GM12878 (cell line): ENCODE results near the gene ZDHHC14. TPM values are rescaled to one million over a fixed set of nuclear protein-coding genes. Genes with fewer than 3 reads are reported as not detected.

Experiments used
- ATAC-seq: fragments of 200-7000 bp; cut with Tn5 transposase; 3 replicates; pipeline ENCODE4 v1.9.1; 2020; ENCODE audit warnings: mild to moderate bottlenecking, moderate library complexity
- BruUV-seq: library from RNA; stranded (reverse); fragments of 400-500 nt; replicated peaks from 2 replicates; lab custom pipeline; 2021; lab: Mats Ljungman, UMichigan
- CTCF ChIA-PET: fragments of 300-600 bp; sonication (Branson Sonifier 250); formaldehyde crosslinking; extraction: SDS; loops from one replicate; lab custom pipeline; 2021; ENCODE audit warnings: inconsistent platforms; lab: Yijun Ruan, JAX
- POLR2A ChIA-PET: fragments of 350-600 bp; formaldehyde crosslinking; extraction: SDS; loops from one replicate; lab custom pipeline; 2021; ENCODE audit warnings: inconsistent platforms; lab: Charles Lee
- RAD21 ChIA-PET: fragments of 300-600 bp; sonication (Branson Sonifier 250); formaldehyde crosslinking; loops from one replicate; lab custom pipeline; 2023; ENCODE audit warnings: antibody characterized with exemption; ENCODE audit not compliant: unreplicated experiment; lab: Charles Lee
- SMC1A ChIA-PET: fragments of 300-600 bp; sonication (Branson Sonifier 250); formaldehyde crosslinking; loops from one replicate; lab custom pipeline; 2023; ENCODE audit not compliant: unreplicated experiment, uncharacterized antibody; lab: Charles Lee
- DNase-seq: peaks from one replicate; pipeline ENCODE4 v3.0.0-alpha.2; 2011; ENCODE audit warnings: low read depth, low spot score
- FAIRE-seq: peaks from 3 replicates; lab custom pipeline; 2011; peaks lifted over from hg19 to GRCh38; lab: Jason Lieb, UNC
- H2AFZ ChIP-seq: 2 replicates; pipeline ENCODE4 v1.6.0; 2011; ENCODE audit warnings: low read depth, low read length, control low read depth; ENCODE audit not compliant: control insufficient read depth
- H3K27ac ChIP-seq: 2 replicates; pipeline ENCODE4 v1.5.1; 2011; ENCODE audit warnings: control low read depth; ENCODE audit not compliant: control insufficient read depth, insufficient read depth
- H3K27me3 ChIP-seq, 2 experiments: replicated peaks in 1 of 2; 2 replicates each; pipeline versions ENCODE4 v1.6.0 to v1.6.1; 2011; ENCODE audit warnings: low read length in 1 of 2; ENCODE audit not compliant: control insufficient read depth in 2 of 2, insufficient read depth in 2 of 2
- H3K36me3 ChIP-seq, 2 experiments: 2 replicates each; pipeline ENCODE4 v1.5.1; 2011; ENCODE audit warnings: low read length in 1 of 2; ENCODE audit not compliant: control insufficient read depth in 2 of 2, insufficient read depth in 2 of 2
- H3K4me1 ChIP-seq: 2 replicates; pipeline ENCODE4 v1.6.1; 2011; ENCODE audit warnings: mild to moderate bottlenecking, low read length, moderate library complexity, mixed read lengths; ENCODE audit not compliant: control insufficient read depth, insufficient read depth
- H3K4me2 ChIP-seq: 2 replicates; pipeline ENCODE4 v1.6.0; 2011; ENCODE audit warnings: control low read depth; ENCODE audit not compliant: control insufficient read depth, insufficient read depth
- H3K4me3 ChIP-seq: fragments of 200-600 bp; sonication (generic); 2 replicates; pipeline ENCODE4 v1.5.1; 2016
- H3K79me2 ChIP-seq: 2 replicates; pipeline ENCODE4 v1.6.0; 2011; ENCODE audit warnings: low read length; ENCODE audit not compliant: control insufficient read depth, insufficient read depth
- H3K9ac ChIP-seq: 2 replicates; pipeline ENCODE4 v1.8.0; 2011; ENCODE audit warnings: low read length, control low read depth, mixed read lengths; ENCODE audit not compliant: control insufficient read depth, insufficient read depth
- H3K9me3 ChIP-seq: replicated peaks from 3 replicates; pipeline ENCODE4 v1.5.1; 2011; ENCODE audit warnings: mild to moderate bottlenecking, low read length; ENCODE audit not compliant: control insufficient read depth, insufficient read depth
- H4K20me1 ChIP-seq: 2 replicates; pipeline ENCODE4 v1.6.0; 2011; ENCODE audit not compliant: control insufficient read depth, insufficient read depth
- BMI1 ChIP-seq: fragments of 450-650 bp; IDR thresholded peaks from 2 replicates; pipeline ENCODE4 v1.6.1; 2016; ENCODE audit warnings: mild to moderate bottlenecking, moderate library complexity, borderline replicate concordance
- JUNB ChIP-seq: IDR thresholded peaks from 2 replicates; pipeline ENCODE4 v1.6.1; 2016; ENCODE audit warnings: antibody characterized with exemption, mild to moderate bottlenecking
- JUND ChIP-seq: IDR thresholded peaks from 2 replicates; pipeline ENCODE4 v1.6.1; 2012; ENCODE audit warnings: low read depth, mild to moderate bottlenecking, low read length, improper control_type of control experiment, moderate library complexity
- MYB ChIP-seq: fragments of 150-350 bp; IDR thresholded peaks from 2 replicates; pipeline ENCODE4 v1.6.1; 2014; ENCODE audit warnings: mild to moderate bottlenecking, low read depth, low read length, borderline replicate concordance
- NFYB ChIP-seq: IDR thresholded peaks from 2 replicates; pipeline ENCODE4 v1.6.1; 2011; ENCODE audit warnings: low read depth, mild to moderate bottlenecking, low read length, improper control_type of control experiment, moderate library complexity; ENCODE audit not compliant: insufficient read depth
- NKRF ChIP-seq: fragments of 450-650 bp; conservative IDR thresholded peaks from 2 replicates; pipeline ENCODE4 v1.6.1; 2017; ENCODE audit warnings: mild to moderate bottlenecking, moderate library complexity
- NR2C2 ChIP-seq: IDR thresholded peaks from 2 replicates; pipeline ENCODE4 v1.6.1; 2011; ENCODE audit warnings: borderline replicate concordance, low read depth; ENCODE audit not compliant: control insufficient read depth, insufficient read length
- POLR2AphosphoS2 ChIP-seq: IDR thresholded peaks from 2 replicates; pipeline ENCODE4 v1.6.1; 2011; ENCODE audit warnings: low read depth, mild to moderate bottlenecking, low read length, improper control_type of control experiment, moderate library complexity
- SUPT20H ChIP-seq: IDR thresholded peaks from 2 replicates; pipeline ENCODE4 v1.6.1; 2011; ENCODE audit warnings: low read depth, mild to moderate bottlenecking, low read length, moderate library complexity, borderline replicate concordance; ENCODE audit not compliant: control insufficient read depth
- SUZ12 ChIP-seq: fragments of 200-600 bp; sonication (generic); IDR thresholded peaks from one replicate; pipeline ENCODE4 v1.6.1; 2018; ENCODE audit warnings: antibody characterized with exemption, mild to moderate bottlenecking; ENCODE audit not compliant: unreplicated experiment
- TCF12 ChIP-seq: IDR thresholded peaks from 2 replicates; pipeline ENCODE4 v1.6.1; 2011; ENCODE audit warnings: low read depth, mild to moderate bottlenecking, low read length
- ZNF592 ChIP-seq: fragments of 450-650 bp; IDR thresholded peaks from 2 replicates; pipeline ENCODE4 v1.6.1; 2017; ENCODE audit warnings: mild to moderate bottlenecking, moderate library complexity
- whole genome bisulfite sequencing: methylation state at CpG from one replicate; pipeline ENCODE4 v1.1.6; 2016; ENCODE audit warnings: low lambda C conversion rate; ENCODE audit not compliant: insufficient replicate concordance, insufficient coverage; ENCODE audit errors: missing lambda C conversion rate; 5-methylcytosine and 5-hydroxymethylcytosine counted together
- in situ Hi-C: fragments of 300-500 bp; cut with MboI; formaldehyde crosslinking; loops from 9 replicates; pipeline ENCODE4 v1.14.3; 2018; ENCODE audit warnings: mixed read lengths
- intact Hi-C: fragments of 100-400 bp; cut with micrococcal nuclease; formaldehyde crosslinking; loops from one replicate; pipeline ENCODE4 v1.14.2; 2022; ENCODE audit not compliant: unreplicated experiment
- polyA plus RNA-seq, 11 experiments: library from polyadenylated mRNA; depleted of rRNA in 4 of 11; unstranded in 6 of 11; stranded (reverse) in 5 of 11; fragments of >200 nt; fragmentation: Nextera tagmentation in 4 of 11; fragmentation: Illumina TruSeq in 1 of 11; extraction: Ambion mirVana in 4 of 11; extraction: Trizol in 1 of 11; gene quantifications; 1 replicate in 1 of 11; 2 replicates in 10 of 11; pipeline versions ENCODE4 v1.2.1 to v1.2.3, GENCODE V29; 2011 to 2016; ENCODE audit warnings: inconsistent platforms in 2 of 11, missing spikeins in 2 of 11, low read depth in 1 of 11
- total RNA-seq, 4 experiments: library from RNA; depleted of rRNA in 3 of 4; stranded (reverse); fragments of >200 nt in 3 of 4; fragmentation: Illumina TruSeq in 1 of 4; extraction: Trizol in 1 of 4; gene quantifications; 2 replicates each; pipeline versions ENCODE4 v1.2.1 to v1.2.3, GENCODE V29; 2013 to 2021

The ZDHHC14 gene
- total and polyA plus RNA-seq, 10 of the 15 experiments (the other 5 are each of a cell fraction or from before 2014, with no cell fraction given): 0.15 to 16.0 (median 0.76) TPM; not detected in 1

GRCh38 chr6:157481189-157481864 lies 100.3 kb downstream of the ZDHHC14 start (continued):
- TF ChIP-seq ZNF592 (no peak), MYB (no peak), SUZ12 (no peak)

GRCh38 chr6:157481865-157482249 lies 100.9 kb downstream of the ZDHHC14 start:
- FAIRE-seq: no peak
- ChIA-PET POLR2A (interaction anchor here (0.9 kb wide), 1 partner anchor 13 kb away, joined by 3 read pairs; no protein-coding TSS in a partner anchor), SMC1A (interaction anchor here (1.2 to 1.8 kb wide), 4 partner anchors 13 to 45 kb away, joined by 3 to 6 read pairs (median 5); no protein-coding TSS in a partner anchor), CTCF (interaction anchor here (0.6 to 2.0 kb wide), 6 partner anchors 9 to 167 kb away, joined by 3 to 5 read pairs (median 3); no protein-coding TSS in a partner anchor), RAD21 (interaction anchor here (0.6 kb wide), 1 partner anchor 186 kb away, joined by 3 read pairs; no protein-coding TSS in a partner anchor)
- no peak overlapping the region for H3K4me2 ChIP-seq
- TF ChIP-seq POLR2AphosphoS2 (no peak), JUNB (no peak), BMI1 (no peak), TCF12 (no peak), NR2C2 (no peak), SUPT20H (no peak), JUND (no peak), NFYB (no peak), NKRF (no peak)
- H3K27ac ChIP-seq: no peak overlapping the region
- 60% methylated on average over 4 of the region's 4 CpGs for WGBS
- H3K4me1 ChIP-seq: no peaks in the 10 kb centered on the region
- intact Hi-C loops: no loop called here
- no peaks in the 10 kb centered on the region for H4K20me1 ChIP-seq
- no peak overlapping the region for H3K9ac ChIP-seq
- H3K4me3 ChIP-seq: no peak overlapping the region
- ATAC-seq: no peak
- no peaks in the 10 kb centered on the region for H3K27me3 ChIP-seq
- H3K9me3 ChIP-seq: no peaks in the 10 kb centered on the region; the same call in 2 of the 3 replicates
- no peak overlapping the region for H2AFZ ChIP-seq
- in situ Hi-C loops: no loop called here
- H3K36me3 ChIP-seq: no peaks in the 10 kb centered on the region
- no TSS peak for BruUV-seq
- H3K79me2 ChIP-seq: no peaks in the 10 kb centered on the region
- no peak for DNase-seq
